ENCODE data around the gene RPS5. TPM values are rescaled to one million over a fixed set of nuclear protein-coding genes. Genes with fewer than 3 reads are reported as not detected.
"Not testable (repeated sequence)": the region's sequence is repeated elsewhere in the genome, so short reads cannot be mapped to it uniquely, and the experiment has no call there.

RPS5 gene
- polyA plus RNA-seq, 1 donor (not counting 4 experiments of a cell fraction or from before 2014, with no cell fraction given): 2,056 TPM

GRCh38 chr19:58400916-58401839, 14.1 kb downstream of the RPS5 start:
- no peaks in the 10 kb centered on the region for H3K9me3 ChIP-seq (ENCODE audit: control insufficient read depth, low read depth, low read length)
- DNase-seq (ENCODE audit: low read depth, low spot score) (peak; percentile 97), FAIRE-seq (peak; percentile 73)
- peak overlapping the region; percentile 72 for H3K9ac ChIP-seq (ENCODE audit: control insufficient read depth, extremely low read depth, insufficient read depth, low read length)
- no peaks in the 10 kb centered on the region for H3K9me1 ChIP-seq (ENCODE audit: control insufficient read depth, extremely low read depth, insufficient read depth, low read length)
- H3K36me3 ChIP-seq (ENCODE audit: control insufficient read depth in 2 of 2, extremely low read depth in 1 of 2, insufficient read depth in 2 of 2, low read length in 2 of 2): no peaks in the 10 kb centered on the region
- H2AFZ ChIP-seq (ENCODE audit: control insufficient read depth, low read length): peak overlapping the region; percentile 58
- no peaks in the 10 kb centered on the region for H4K20me1 ChIP-seq (ENCODE audit: control insufficient read depth, extremely low read depth, insufficient read depth, low read length)
- H3K4me3 ChIP-seq (ENCODE audit: control insufficient read depth in 2 of 3, extremely low read depth in 1 of 3, insufficient read depth in 2 of 3, low read depth in 1 of 3, low read length in 3 of 3): peak overlapping the region; percentile 55 to 73 (median 67)
- H3K79me2 ChIP-seq (ENCODE audit: control insufficient read depth, insufficient read depth, low read length): peaks cover 5% of the 10 kb centered on the region
- TF ChIP-seq EZH2 (IDR thresholded peaks at IDR 0.05; ENCODE audit: low read length) (no peak), CTCF (optimal IDR thresholded peaks at IDR 0.05 in 1 of 3, IDR thresholded peaks at IDR 0.05 in 1 of 3, conservative IDR thresholded peaks at IDR 0.05 in 1 of 3; ENCODE audit: extremely low read depth in 1 of 3, insufficient read depth in 2 of 3, low read length in 3 of 3) (peak in 2 of 3 experiments; percentile 13 to 21)
- peak overlapping the region; percentile 76 for H3K4me2 ChIP-seq (ENCODE audit: control insufficient read depth, extremely low read depth, insufficient read depth, low read depth, low read length)
- dilution Hi-C loops (cut with MboI; ENCODE audit: extremely low pct_ligation_motif_present, low sequenced_read_pairs): no loop called here
- peak overlapping the region; percentile 49 for H3K27ac ChIP-seq (ENCODE audit: control insufficient read depth, insufficient read depth, low read length)
- peaks cover 11% of the 10 kb centered on the region for H3K4me1 ChIP-seq (ENCODE audit: control insufficient read depth, extremely low read depth, insufficient read depth, low read length)
- no peaks in the 10 kb centered on the region for H3K27me3 ChIP-seq (ENCODE audit: control insufficient read depth, extremely low read depth, insufficient read depth, low read length)

GRCh38 chr19:58401840-58402421, 14.9 kb downstream of the RPS5 start:
- Histone ChIP-seq H3K4me1 (ENCODE audit: control insufficient read depth, extremely low read depth, insufficient read depth, low read length) (peaks cover 11% of the 10 kb centered on the region), H3K9me1 (ENCODE audit: control insufficient read depth, extremely low read depth, insufficient read depth, low read length) (no peaks in the 10 kb centered on the region), H3K4me2 (ENCODE audit: control insufficient read depth, extremely low read depth, insufficient read depth, low read depth, low read length) (peak overlapping the region; percentile 76), H3K27ac (ENCODE audit: control insufficient read depth, insufficient read depth, low read length) (peak overlapping the region; percentile 49), H3K9ac (ENCODE audit: control insufficient read depth, extremely low read depth, insufficient read depth, low read length) (peak overlapping the region; percentile 72), H3K36me3 (ENCODE audit: control insufficient read depth in 2 of 2, extremely low read depth in 1 of 2, insufficient read depth in 2 of 2, low read length in 2 of 2) (no peaks in the 10 kb centered on the region), H2AFZ (ENCODE audit: control insufficient read depth, low read length) (no peak overlapping the region), H3K27me3 (ENCODE audit: control insufficient read depth, extremely low read depth, insufficient read depth, low read length) (no peaks in the 10 kb centered on the region), H4K20me1 (ENCODE audit: control insufficient read depth, extremely low read depth, insufficient read depth, low read length) (no peaks in the 10 kb centered on the region), H3K79me2 (ENCODE audit: control insufficient read depth, insufficient read depth, low read length) (peaks cover 5% of the 10 kb centered on the region), H3K4me3 (ENCODE audit: control insufficient read depth in 2 of 3, extremely low read depth in 1 of 3, insufficient read depth in 2 of 3, low read depth in 1 of 3, low read length in 3 of 3) (peak overlapping the region; percentile 55 to 73 (median 67)), H3K9me3 (ENCODE audit: control insufficient read depth, low read depth, low read length) (no peaks in the 10 kb centered on the region)
- DNase-seq (ENCODE audit: low read depth, low spot score): no peak
- FAIRE-seq: no peak
- no peak for TF ChIP-seq EZH2 (IDR thresholded peaks at IDR 0.05; ENCODE audit: low read length)
- TF ChIP-seq CTCF (optimal IDR thresholded peaks at IDR 0.05 in 1 of 3, IDR thresholded peaks at IDR 0.05 in 1 of 3, conservative IDR thresholded peaks at IDR 0.05 in 1 of 3; ENCODE audit: extremely low read depth in 1 of 3, insufficient read depth in 2 of 3, low read length in 3 of 3): no peak
- dilution Hi-C loops (cut with MboI; ENCODE audit: extremely low pct_ligation_motif_present, low sequenced_read_pairs): no loop called here

- H3K4me1 ChIP-seq (ENCODE audit: control insufficient read depth, extremely low read depth, insufficient read depth, low read length): peaks cover 20% of the 10 kb centered on the region
- H3K36me3 ChIP-seq (ENCODE audit: control insufficient read depth in 2 of 2, extremely low read depth in 1 of 2, insufficient read depth in 2 of 2, low read length in 2 of 2); H2AFZ ChIP-seq (ENCODE audit: control insufficient read depth, low read length); H3K9ac ChIP-seq (ENCODE audit: control insufficient read depth, extremely low read depth, insufficient read depth, low read length); H3K9me3 ChIP-seq (ENCODE audit: control insufficient read depth, low read depth, low read length); H3K4me3 ChIP-seq (ENCODE audit: control insufficient read depth in 2 of 3, extremely low read depth in 1 of 3, insufficient read depth in 2 of 3, low read depth in 1 of 3, low read length in 3 of 3); DNase-seq (ENCODE audit: low read depth, low spot score); H3K27me3 ChIP-seq (ENCODE audit: control insufficient read depth, extremely low read depth, insufficient read depth, low read length); H3K27ac ChIP-seq (ENCODE audit: control insufficient read depth, insufficient read depth, low read length); FAIRE-seq; H3K9me1 ChIP-seq (ENCODE audit: control insufficient read depth, extremely low read depth, insufficient read depth, low read length); dilution Hi-C loops (cut with MboI; ENCODE audit: extremely low pct_ligation_motif_present, low sequenced_read_pairs); H4K20me1 ChIP-seq (ENCODE audit: control insufficient read depth, extremely low read depth, insufficient read depth, low read length); H3K4me2 ChIP-seq (ENCODE audit: control insufficient read depth, extremely low read depth, insufficient read depth, low read depth, low read length): not testable (repeated sequence)
- peaks cover 22% of the 10 kb centered on the region for H3K79me2 ChIP-seq (ENCODE audit: control insufficient read depth, insufficient read depth, low read length)
Observed at GRCh38 chr19:58403920-58404478, 16.9 kb downstream of the RPS5 start.

Data from keratinocyte (primary cell).